Inflammatory macrophage treated with lipopolysaccharide for 1 hour (primary cell): ENCODE data around the gene WDR26.
"Not testable (repeated sequence)": the region's sequence is repeated elsewhere in the genome, so short reads cannot be mapped to it uniquely, and the experiment has no call there.

Source experiments
- DNase-seq, 2 donors: peaks; one replicate each; pipeline ENCODE4 v3.0.0-alpha.2; 2020 to 2022

The WDR26 gene

DNA sequence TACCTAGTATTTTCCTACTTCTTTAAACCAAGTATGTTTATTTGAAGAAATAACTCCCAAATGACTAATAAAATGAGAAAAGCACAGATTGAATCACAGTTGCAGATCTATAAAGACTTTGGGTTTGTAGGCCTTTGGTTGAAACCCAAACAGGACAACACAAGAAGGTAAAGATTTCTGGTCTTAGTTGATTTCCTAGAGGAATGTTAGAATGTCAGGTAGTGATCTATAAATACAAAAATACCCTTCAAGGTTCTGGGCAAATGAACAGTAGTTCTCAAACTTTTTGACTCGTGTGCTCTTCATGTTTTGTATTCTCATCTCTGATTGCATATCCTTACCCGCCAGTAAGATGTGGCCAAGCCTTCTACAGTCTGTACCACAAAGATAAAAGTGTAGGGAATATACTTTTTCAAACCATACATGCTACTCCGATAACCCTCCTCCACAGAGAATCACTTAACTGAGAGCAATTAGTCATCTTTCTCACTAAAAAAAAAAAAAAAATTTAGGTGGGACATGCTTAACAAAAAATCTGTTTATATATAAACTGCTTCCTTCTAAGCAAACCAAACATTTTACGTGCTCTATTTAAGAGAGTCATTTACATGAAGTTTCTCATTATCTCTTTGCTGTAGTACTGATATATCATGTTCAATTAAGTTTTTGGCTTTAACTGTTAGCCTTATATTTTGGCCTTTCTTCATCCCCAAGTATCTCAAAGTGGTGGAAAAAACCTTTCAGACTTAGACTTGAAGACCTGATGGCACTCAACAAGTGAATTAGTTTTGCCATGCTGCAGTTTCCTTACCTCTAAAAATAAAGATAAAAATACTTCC is 42.0 kb downstream of the WDR26 start:
- no peak for DNase-seq

DNA sequence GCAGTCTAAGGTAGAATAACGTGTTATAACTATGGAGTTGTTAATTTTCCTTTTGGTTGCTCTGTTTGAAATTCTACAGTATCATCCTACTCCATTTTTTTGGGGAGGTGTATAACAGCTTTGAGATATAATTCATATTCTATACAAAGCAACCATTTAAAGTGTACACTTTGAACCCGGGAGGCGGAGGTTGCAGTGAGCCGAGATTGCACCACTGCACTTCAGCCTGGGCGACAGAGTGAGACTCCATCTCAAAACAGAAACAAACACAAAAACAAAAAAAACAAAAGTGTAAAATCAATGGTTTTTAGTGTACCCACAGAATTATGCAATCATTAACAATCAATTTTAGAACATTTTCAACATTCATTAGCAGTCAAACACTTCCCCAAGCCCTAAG is 44.1 kb downstream of the WDR26 start:
- no peak for DNase-seq

DNA sequence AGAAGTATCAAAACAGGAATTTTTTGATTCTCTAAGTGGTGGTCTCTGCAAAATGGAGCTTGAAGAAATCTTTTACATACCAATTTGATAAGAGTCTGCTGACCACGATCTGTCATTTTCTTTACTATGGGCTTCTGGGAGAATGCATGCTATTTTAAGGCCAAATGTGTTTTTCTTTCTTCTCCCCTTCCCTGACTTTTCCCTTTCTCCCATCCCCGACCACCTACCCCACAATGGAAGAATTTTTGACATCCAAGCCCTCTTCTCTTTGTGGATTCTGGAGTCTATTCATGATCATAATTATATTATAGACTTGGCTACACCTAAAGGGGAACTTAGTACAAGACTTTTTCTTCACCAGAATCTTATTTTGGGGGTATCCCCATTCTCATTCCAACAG is 46.7 kb downstream of the WDR26 start:
- no peak for DNase-seq

DNA sequence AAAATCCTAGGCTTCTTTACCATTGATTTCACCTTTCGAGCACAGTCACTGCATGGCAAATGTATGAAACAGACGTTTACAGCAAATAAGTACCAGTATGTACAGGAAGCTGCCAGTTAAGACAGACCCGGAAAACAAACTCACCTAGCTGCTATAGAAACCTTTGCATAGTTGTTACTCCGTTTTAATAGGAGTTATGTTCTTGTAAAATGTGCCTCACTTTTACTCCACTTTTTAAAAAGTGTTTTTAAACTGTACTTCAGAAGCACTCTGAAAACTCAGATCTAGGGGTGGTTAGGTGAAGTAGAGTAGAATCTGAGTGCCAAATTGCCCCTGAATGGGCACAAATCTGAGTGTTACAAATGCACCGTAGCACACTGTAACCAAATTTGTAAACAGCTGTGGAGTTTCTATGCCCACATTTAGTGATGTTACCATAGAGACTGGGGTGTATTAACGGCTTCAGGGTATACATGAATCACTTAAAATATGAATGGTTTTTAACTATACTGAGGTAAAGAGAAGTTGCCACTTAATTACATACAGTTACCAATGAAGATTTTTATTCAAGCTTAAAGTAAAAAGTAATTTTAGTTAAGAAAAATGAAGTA is 47.2 kb downstream of the WDR26 start:
- DNase-seq = no peak

DNA sequence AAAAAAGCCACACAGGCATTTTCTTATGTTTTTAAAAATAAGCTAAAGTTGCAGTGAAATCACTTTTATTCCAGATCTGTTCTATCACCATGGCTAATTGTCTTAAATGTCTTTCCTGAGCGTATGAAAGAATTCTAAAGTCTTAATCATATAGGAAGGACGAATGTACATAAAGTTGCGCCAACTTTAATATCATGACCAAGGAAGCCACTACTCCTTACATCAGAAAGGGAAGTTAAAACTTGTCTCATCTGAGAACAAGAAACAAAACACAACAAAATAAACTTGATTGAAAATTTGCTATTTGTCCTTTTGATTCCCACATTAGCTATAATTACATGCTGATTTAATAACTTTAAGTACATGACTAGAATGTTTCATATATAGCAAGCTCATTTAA is 51.4 kb downstream of the WDR26 start:
- peak; percentile 16 to 46 for DNase-seq

DNA sequence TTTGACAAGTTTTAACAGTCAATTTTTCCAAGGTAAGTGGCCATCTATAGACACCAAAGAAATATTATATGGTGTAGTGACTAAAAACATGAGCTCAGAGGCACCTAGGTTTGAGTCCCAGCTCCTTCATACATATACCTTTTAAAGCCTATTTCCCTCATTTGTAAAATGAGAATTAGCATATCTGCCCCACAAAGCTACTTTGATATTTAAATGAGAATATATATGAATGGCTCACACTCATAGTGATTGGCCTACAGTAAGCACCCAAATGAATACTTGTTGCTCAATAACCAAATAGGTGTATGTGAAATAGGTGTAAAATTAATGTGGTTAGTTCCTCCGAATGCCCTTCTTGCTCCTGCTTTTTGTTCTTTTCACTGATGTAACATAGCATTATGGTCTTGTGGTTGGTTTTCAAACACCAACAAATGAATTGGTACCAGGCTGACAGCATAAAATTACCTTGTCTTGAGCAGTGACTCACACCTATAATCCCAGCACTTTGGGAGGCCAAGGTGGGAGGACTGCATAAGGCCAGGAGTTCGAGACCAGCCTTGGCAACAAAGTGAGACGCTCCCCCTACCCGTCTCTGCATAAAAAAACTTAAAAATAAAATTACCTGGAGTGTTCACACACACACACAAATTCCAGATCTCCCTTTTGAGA is 52.6 kb downstream of the WDR26 start:
- DNase-seq = no peak

DNA sequence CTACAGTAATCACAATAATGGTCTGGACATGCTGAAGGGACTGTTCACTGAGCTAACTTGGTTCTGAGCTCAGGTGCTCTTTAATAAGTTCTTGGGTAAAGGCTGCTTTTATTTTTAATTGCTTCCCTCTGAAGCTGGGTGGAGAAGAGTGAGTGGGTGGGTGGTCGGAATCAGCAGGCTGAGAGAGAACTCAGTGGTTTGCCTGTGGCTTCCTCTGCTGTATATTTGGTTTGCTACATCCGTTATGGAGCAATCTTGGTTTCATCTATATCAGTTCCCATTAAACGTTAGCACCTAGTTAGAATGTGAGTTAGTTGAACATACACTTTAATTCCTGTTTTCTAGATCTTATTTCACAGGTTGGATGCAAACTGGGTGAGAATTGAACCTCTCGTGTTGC is 54.6 kb downstream of the WDR26 start:
- peak; percentile 69 to 81 for DNase-seq

DNA sequence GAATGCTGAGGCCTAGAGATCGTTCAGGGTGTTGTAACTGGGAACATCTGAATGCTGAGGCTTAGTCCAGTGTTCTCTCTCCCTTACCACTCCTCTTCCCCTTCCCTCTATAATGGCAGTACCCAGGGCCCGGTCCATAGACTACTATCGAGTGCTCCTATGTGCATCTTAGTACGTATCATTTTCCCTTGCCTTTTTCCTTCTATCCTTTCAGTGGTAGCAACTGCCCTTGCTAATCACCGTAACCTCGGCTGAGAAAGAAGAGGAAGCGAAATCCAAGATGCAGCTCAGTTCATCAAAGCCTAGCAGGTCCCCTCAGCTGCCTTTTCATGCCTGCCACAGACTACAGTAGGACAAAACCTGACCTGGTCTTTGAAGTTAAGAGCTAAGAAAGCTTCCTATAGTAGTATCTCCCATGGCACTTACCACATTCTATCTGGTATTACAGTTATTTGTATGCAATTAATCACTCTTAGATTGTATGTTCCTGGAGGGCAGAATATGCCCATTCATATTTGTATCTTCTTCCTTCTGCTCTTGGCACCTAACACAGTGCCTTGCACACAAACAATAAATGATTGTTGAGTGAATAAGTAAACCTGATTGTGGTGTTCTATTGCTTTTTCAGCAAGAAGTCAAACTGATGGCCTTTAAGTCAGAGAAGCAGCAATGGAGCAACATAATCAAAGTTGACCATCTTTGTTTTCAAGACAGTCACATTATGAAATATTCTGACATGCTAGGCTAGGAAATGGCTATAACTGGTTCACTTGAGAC is 55.6 kb downstream of the WDR26 start:
- peak; percentile 3 to 20 for DNase-seq

DNA sequence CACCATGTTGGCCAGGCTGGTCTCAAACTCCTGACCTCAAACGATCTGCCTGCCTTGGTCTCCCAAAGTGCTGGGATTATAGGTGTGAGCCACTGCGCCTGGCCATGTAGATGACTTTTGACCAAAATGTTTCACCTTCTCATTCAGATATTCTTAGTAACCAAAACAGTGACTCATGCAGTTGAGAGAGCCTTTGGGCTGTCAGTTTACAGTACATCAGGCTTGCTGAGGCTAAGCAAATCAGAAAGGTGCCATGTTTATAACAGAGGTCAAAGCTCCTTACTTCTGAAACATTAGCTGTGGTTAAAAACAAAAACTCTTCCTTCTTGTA is 57.0 kb downstream of the WDR26 start:
- peak in 1 of 2 donors; percentile 4 for DNase-seq

DNA sequence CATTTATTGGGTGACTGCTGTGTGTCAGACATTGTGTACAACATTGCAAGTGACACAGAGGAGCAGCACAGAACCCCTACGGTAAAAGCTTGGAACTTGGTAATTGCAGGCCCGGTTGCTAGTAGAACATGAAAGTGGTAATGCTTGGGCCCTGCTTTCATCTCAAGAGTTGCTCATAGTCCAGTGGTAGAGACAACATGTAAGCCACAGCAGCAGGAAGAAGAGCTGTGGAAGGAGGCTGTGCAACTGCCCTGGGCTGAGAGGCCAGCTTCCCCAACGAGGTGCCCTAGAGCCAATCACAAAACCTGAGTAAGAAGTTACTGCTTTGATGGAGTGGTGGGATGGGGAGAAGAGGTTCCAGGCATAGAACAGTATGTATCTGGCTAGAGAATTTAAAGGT is 59.5 kb downstream of the WDR26 start:
- no peak for DNase-seq

DNA sequence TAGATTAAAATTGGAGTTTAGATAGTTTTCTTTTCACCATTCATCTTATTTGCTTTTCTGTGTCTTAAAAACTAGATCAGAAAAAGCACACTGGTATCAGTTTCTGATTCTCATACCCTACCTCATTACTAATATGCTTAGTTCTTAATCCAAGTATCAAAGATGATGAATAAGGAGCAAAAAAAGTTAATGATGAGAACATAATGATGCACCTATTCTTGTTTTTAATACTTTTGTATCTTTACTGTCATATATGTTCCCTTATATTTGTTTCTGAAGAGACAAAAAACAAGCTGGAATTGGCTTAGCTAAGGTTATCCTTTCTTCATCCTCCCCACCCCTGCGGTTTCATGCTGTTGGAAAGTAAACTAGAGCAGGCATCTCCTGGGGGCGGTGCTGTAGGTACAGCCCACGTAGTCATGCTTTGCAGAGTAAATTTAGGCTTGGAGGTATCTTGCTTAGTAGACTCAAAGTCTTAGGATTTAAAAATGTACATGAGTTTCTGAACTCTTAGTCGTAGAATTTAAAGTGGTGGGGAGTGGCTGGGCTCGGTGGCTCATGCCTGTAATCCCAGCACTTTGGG is 61.5 kb downstream of the WDR26 start:
- DNase-seq = no peak

DNA sequence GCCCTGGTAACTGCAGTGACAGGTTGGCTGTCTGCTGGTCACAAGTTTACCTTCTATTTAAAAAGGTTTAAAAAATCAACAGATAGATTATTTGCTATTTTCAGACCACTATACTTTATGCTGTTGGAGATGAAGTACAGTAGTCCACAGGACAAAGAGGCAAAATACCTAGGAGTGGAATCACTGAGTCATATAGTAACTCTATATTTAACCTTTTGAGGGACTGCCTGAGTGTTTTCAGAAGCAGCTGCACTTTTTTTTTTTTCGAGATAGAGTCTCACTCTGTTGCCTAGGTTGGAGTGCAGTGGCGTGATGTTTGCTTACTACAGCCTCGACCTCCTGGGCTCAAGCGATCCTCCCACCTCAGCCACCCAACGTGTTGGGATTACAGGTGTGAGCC is 66.2 kb downstream of the WDR26 start:
- no peak for DNase-seq

DNA sequence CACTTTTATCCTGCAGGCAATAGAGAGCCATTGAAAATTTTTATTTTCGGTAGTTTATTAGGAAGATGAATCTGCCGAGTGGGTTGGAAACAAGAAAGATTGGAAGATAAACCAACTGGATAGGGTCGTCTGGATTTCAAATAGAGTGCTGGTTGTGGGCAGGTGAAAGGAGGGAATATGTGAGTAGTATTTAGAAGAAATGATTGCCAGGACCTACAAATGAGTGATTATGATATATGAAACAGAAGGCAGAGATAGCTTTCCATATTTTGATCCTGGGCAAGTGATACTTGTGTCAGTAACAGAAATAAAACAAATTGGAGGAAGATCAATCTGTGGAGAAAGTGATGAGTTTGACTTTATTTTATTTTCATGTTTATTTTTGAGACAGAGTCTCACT is 75.4 kb downstream of the WDR26 start:
- DNase-seq = no peak

DNA sequence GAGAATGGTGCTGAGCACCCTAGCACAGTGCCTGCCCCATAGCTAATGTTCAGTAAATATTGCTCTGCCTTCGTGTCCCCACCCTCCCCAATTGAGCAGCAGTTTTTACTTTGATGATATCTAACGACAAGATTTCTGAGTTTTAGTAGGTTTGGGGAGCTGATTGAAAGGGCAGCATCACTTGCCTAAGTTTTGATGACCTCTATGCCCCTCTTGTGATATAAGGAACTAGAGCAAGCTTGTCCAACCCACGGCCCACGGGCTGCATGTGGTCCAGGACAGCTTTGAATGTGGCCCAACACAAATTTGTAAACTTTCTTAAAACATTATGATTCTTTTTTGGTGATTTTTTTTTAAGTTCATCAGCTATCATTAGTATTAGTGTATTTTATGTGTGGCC is 76.4 kb downstream of the WDR26 start:
- DNase-seq = peak; percentile 41 to 53

DNA sequence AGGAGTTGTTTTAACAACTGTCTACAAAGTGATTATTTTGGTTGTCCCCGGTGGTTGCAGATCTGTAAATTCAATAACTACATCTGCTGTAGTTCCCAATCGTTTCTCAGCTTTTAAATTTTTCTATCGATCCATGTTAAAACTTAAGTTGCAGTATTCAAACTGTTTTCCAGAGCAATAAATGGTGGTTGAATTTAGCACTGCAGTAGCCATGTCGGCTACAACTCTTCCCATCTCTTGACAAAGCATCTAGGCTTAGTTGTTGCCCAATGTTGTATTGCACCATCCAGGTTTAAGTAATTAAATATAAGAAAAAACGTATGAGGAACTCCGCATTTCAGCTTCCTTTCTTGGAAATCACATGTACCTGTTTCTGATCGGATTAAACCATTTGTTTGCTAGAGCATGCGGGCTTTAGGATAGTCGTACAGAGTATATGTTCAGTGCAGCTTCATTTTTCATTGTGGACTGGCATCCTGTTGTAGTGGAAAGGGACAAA is 76.9 kb downstream of the WDR26 start:
- DNase-seq = peak; percentile 78 to 91

DNA sequence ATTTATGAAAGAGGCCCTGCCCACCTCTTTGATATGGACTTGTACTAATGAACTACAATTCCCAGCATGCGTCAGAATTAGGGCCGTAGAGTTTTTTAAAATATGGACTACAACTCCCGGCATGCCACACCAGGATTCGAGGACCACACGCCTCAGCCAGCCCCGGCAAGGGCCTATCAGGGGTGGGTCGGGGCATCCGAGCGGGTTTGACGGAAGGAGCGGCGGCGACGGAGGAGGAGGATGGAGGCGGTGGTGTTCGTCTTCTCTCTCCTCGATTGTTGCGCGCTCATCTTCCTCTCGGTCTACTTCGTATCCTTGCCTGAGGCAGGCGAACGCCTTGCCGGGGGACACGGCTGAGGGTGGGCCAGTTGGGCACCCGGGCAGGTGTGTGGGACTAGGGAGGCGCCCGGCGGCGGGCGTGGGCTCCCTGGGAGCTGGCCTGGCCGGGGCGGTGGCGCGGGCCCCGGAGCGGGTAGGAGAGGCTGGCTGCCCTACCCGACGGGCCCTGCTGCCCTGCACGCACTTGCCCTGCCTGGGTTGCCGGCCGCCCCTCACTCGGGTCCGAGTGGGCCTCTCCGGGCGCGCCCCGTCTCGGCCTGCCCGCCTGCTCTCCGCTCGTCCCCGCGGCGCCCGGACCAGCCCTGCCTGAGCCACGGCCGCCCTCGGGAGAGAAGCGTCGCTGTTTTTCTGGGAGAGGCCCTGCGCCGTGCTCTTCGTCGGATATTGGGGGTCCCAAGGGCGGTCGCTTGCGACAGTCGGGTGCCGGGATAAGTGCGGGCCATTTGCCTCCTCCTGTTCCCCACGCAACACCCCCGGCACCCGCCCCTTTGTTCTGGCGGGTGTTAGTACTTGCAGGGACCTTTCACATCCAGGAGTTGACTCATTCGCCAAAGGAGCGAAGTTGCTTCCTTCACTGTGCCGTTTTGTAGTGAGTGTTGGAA is 77.6 kb downstream of the WDR26 start, which contains the start of gene CNIH4:
TSS of gene CNIH4 (plus strand) at position 195 of the 941 bp plus-strand sequence. CDS start at position 241, 46 bp downstream.
- DNase-seq = peak; percentile 93 to 94

DNA sequence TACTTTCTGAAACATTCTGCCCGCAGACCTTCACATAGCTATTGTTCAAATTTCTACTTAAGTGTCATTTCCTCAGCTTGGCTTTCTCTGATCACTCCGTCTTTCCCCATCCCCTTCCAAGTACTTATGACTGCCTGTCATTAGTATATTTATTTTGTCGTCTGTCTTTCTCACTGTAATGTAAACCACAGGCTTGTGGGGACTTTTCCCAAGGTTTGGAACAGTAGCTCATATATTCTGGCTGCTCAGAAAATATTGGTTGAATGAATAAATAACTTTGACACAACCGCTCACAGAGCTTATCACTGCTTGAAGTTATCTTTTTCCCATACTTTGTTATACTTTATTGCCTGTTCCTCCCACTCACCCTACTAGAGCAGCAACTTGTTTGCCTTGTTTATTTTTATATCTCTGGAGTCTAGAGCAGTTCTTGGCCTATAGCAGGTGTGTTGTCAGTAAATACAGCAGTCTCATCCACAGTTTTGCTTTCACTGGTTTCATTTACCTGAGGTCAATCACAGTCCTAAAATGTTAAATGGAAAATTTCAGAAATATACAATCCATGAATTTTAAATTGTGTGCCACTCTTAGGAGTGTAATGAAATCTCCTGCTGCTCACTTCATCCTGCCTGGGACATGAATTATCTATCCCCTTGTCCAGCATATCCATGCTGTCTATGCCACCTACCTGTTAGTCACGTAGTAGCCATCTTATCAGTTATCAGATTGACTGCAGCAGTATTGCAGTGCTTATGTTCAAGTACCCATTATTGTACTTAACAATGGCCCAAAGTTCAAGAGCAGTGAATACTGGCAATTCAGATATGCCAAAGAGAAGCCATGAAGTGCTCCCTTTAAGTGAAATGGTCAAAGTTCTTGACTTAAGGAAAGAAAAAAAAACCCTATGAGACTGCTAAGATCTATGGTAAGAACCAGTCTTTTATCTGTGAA is 80.3 kb downstream of the WDR26 start:
- no peak for DNase-seq

DNA sequence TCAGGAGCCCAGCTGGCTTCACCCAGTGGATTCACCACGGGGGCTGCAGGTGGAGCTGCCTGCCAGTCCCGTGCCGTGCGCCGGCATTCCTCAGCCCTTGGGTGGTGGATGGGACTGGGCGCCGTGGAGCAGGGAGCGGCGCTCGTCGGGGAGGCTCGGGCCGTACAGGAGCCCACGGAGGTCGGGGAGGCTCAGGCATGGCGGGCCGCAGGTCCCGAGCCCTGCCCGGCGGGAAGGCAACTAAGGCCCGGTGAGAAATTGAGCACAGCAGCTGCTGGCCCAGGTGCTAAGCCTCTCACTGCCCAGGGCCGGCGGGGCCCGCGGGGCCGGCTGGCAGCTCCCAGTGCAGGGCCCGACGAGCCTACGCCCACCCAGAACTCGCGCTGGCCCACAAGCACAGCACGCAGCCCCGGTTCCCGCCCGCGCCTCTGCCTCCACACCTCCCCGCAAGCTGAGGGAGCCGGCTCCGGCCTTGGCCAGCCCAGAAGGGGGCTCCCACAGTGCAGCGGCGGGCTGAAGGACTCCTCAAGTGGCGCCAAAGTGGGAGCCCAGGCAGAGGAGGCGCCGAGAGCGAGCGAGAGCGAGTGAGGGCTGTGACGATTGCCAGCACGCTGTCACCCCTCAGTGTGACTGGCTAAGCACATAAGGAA is 82.0 kb downstream of the WDR26 start:
- not testable (repeated sequence) for DNase-seq

DNA sequence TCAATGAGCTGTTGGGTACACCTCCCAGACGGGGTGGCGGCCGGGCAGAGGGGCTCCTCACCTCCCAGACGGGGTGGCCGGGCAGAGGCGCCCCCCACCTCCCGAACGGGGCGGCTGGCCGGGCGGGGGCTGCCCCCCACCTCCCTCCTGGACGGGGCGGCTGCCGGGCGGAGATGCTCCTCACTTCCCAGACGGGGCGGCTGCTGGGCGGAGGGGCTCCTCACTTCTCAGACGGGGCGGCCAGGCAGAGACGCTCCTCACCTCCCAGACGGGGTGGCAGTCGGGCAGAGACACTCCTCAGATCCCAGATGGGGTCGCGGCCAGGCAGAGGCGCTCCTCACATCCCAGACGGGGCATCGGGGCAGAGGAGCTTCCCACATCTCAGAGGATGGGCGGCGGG is 84.9 kb downstream of the WDR26 start:
- not testable (repeated sequence) for DNase-seq

DNA sequence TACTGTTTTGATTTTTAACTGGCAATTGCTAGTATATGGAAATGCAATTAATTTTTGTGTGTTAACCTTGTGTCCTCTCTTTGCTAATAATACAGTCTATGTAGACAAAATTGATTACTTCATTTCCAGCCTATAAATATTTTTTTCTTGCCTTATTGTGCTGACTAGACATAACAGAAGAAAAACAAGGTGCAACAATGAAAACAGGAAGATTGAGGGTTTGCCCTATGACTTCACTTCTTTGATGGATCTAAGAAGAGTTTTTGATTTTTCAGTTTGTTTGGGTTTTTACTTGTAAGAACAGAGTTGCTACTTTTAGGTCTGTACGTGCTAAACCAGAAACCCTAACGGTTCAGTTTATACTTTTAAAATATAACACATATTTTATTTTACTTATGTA is 86.5 kb downstream of the WDR26 start:
- DNase-seq = no peak
